IMR-90 (cell line): Measurements from ENCODE around the gene RNU2-63P. TPM values are rescaled to one million over a fixed set of nuclear protein-coding genes. Genes with fewer than 3 reads are reported as not detected.
"Not testable (repeated sequence)": the region's sequence is repeated elsewhere in the genome, so short reads cannot be mapped to it uniquely, and the experiment has no call there.

Experiments used
- ATAC-seq: fragments of 200-7000 bp; cut with Tn5 transposase; 2 replicates; pipeline ENCODE4 v1.9.1; 2020; ENCODE audit warnings: low read depth, mild to moderate bottlenecking, moderate library complexity
- BruUV-seq: library from RNA; stranded (reverse); fragments of 400-500 nt; replicated peaks from 2 replicates; lab custom pipeline; 2021; lab: Mats Ljungman, UMichigan
- CTCF ChIA-PET: fragments of 300-600 bp; formaldehyde crosslinking; extraction: SDS; loops from one replicate; lab custom pipeline; 2021; ENCODE audit warnings: antibody characterized with exemption; lab: Yijun Ruan, JAX
- POLR2A ChIA-PET: fragments of 300-600 bp; sonication (Branson Sonifier 250); formaldehyde crosslinking; loops from one replicate; lab custom pipeline; 2022; ENCODE audit warnings: antibody characterized with exemption; ENCODE audit not compliant: unreplicated experiment; lab: Charles Lee
- DNase-seq: peaks from one replicate; pipeline ENCODE4 v3.0.0; 2013
- H2AFZ ChIP-seq: replicated peaks from 2 replicates; pipeline ENCODE3; 2013; ENCODE audit warnings: low read length, mild to moderate bottlenecking; ENCODE audit not compliant: poor library complexity
- H2AK5ac ChIP-seq: 2 replicates; pipeline ENCODE4 v1.6.1; 2013; ENCODE audit warnings: low read depth, low read length, inconsistent platforms
- H2AK9ac ChIP-seq: replicated peaks from 2 replicates; pipeline ENCODE3; 2013; ENCODE audit warnings: mild to moderate bottlenecking, low read depth, low read length, moderate library complexity; ENCODE audit not compliant: poor library complexity
- H2BK120ac ChIP-seq: 2 replicates; pipeline ENCODE4 v1.6.1; 2013; ENCODE audit warnings: low read depth, low read length, inconsistent platforms
- H2BK15ac ChIP-seq: 3 replicates; pipeline ENCODE4 v1.6.1; 2013; ENCODE audit warnings: low read depth, low read length, inconsistent platforms
- H2BK20ac ChIP-seq: 2 replicates; pipeline ENCODE4 v1.6.1; 2013; ENCODE audit warnings: low read depth, mild to moderate bottlenecking, inconsistent platforms, low read length, moderate library complexity
- H2BK5ac ChIP-seq: 2 replicates; pipeline ENCODE4 v1.6.1; 2013; ENCODE audit warnings: mild to moderate bottlenecking, low read depth, low read length, inconsistent platforms; ENCODE audit not compliant: poor library complexity, severe bottlenecking
- H3K14ac ChIP-seq: replicated peaks from 2 replicates; pipeline ENCODE4 v1.6.1; 2013; ENCODE audit warnings: low read depth, low read length, inconsistent platforms
- H3K18ac ChIP-seq: 2 replicates; pipeline ENCODE4 v1.6.1; 2013; ENCODE audit warnings: low read depth, low read length, control low read depth
- H3K23ac ChIP-seq: 2 replicates; pipeline ENCODE4 v1.6.1; 2013; ENCODE audit warnings: low read depth, low read length, inconsistent platforms
- H3K27ac ChIP-seq: 2 replicates; pipeline ENCODE4 v1.5.1; 2013; ENCODE audit warnings: mild to moderate bottlenecking, control low read depth, low read length; ENCODE audit not compliant: insufficient read depth
- H3K27me3 ChIP-seq: 2 replicates; pipeline ENCODE4 v1.6.1; 2013; ENCODE audit warnings: low read length; ENCODE audit not compliant: control insufficient read depth, insufficient read depth
- H3K36me3 ChIP-seq: 2 replicates; pipeline ENCODE4 v1.6.1; 2013; ENCODE audit warnings: low read length, mixed read lengths; ENCODE audit not compliant: control insufficient read depth, insufficient read depth
- H3K4ac ChIP-seq: 2 replicates; pipeline ENCODE4 v1.6.1; 2013; ENCODE audit warnings: low read depth, low read length, inconsistent platforms
- H3K4me1 ChIP-seq: 2 replicates; pipeline ENCODE4 v1.6.1; 2013; ENCODE audit warnings: low read length, mixed read lengths; ENCODE audit not compliant: control insufficient read depth, insufficient read depth
- H3K4me2 ChIP-seq: 2 replicates; pipeline ENCODE4 v1.6.1; 2013; ENCODE audit warnings: low read depth, mild to moderate bottlenecking, control low read depth, low read length, moderate library complexity
- H3K4me3 ChIP-seq: 2 replicates; pipeline ENCODE4 v1.5.1; 2013; ENCODE audit warnings: low read depth, mild to moderate bottlenecking, control low read depth, low read length, moderate library complexity; ENCODE audit not compliant: insufficient read depth
- H3K56ac ChIP-seq: 2 replicates; pipeline ENCODE4 v1.6.1; 2013; ENCODE audit warnings: low read length, inconsistent platforms; ENCODE audit not compliant: insufficient read depth; ENCODE audit errors: extremely low read depth
- H3K79me1 ChIP-seq, 2 experiments: 2 replicates each; pipeline ENCODE4 v1.6.1; 2013; ENCODE audit warnings: low read length in 2 of 2, inconsistent platforms in 1 of 2, low read depth in 1 of 2
- H3K9ac ChIP-seq: 2 replicates; pipeline ENCODE4 v1.6.1; 2013; ENCODE audit warnings: low read depth, low read length, control low read depth
- H3K9me1 ChIP-seq: 2 replicates; pipeline ENCODE4 v1.6.1; 2013; ENCODE audit warnings: low read length, inconsistent platforms; ENCODE audit not compliant: insufficient read depth
- H3K9me3 ChIP-seq: 2 replicates; pipeline ENCODE4 v1.6.1; 2013; ENCODE audit warnings: low read length; ENCODE audit not compliant: control insufficient read depth, insufficient read depth
- H4K20me1 ChIP-seq: 2 replicates; pipeline ENCODE4 v1.6.1; 2013; ENCODE audit warnings: low read length, inconsistent platforms; ENCODE audit not compliant: insufficient read depth
- H4K5ac ChIP-seq: 2 replicates; pipeline ENCODE4 v1.6.1; 2013; ENCODE audit warnings: mild to moderate bottlenecking, low read depth, low read length, control low read depth
- H4K8ac ChIP-seq, 2 experiments: 2 replicates each; pipeline ENCODE4 v1.6.1; 2013; ENCODE audit warnings: low read depth in 2 of 2, low read length in 2 of 2, control low read depth in 1 of 2, inconsistent platforms in 1 of 2
- H4K91ac ChIP-seq: 2 replicates; pipeline ENCODE4 v1.6.1; 2013; ENCODE audit warnings: low read depth, low read length, inconsistent platforms; ENCODE audit not compliant: insufficient read depth
- WGBS, 2 experiments: methylation state at CpG; one replicate each; pipeline versions ENCODE4 v1.1.5 to v1.1.7; 2013; ENCODE audit warnings: missing lambda C conversion rate in 2 of 2; ENCODE audit not compliant: insufficient read length in 1 of 2; ENCODE audit errors: extremely low coverage in 2 of 2; 5-methylcytosine and 5-hydroxymethylcytosine counted together
- dilution Hi-C: fragments of 300-500 bp; cut with HindIII; formaldehyde crosslinking; loops from one replicate; pipeline ENCODE4 v1.14.3; 2018; ENCODE audit warnings: low sequenced_read_pairs; ENCODE audit not compliant: unreplicated experiment
- in situ Hi-C: fragments of 300-500 bp; cut with MboI; formaldehyde crosslinking; loops from 3 replicates; pipeline ENCODE4 v1.14.3; 2019; ENCODE audit warnings: low sequenced_read_pairs, inconsistent platforms, mixed read lengths
- intact Hi-C: fragments of 100-400 bp; cut with micrococcal nuclease; formaldehyde crosslinking; loops from 2 replicates; pipeline ENCODE4 v1.10.0; 2022
- polyA plus RNA-seq, 3 experiments: library from polyadenylated mRNA; depleted of rRNA; stranded (reverse); fragments of >200 nt; gene quantifications; 2 replicates each; pipeline ENCODE4 v1.2.3, GENCODE V29; 2012; ENCODE audit warnings: low replicate concordance in 1 of 3
- total RNA-seq: library from RNA; depleted of rRNA; stranded (reverse); fragments of >200 nt; gene quantifications from 2 replicates; pipeline ENCODE4 v1.2.3, GENCODE V29; 2012

Gene RNU2-63P
- total and polyA plus RNA-seq, 2 of the 4 experiments (the other 2 are of a cell fraction): under 0.01 TPM; not detected in 1

DNA sequence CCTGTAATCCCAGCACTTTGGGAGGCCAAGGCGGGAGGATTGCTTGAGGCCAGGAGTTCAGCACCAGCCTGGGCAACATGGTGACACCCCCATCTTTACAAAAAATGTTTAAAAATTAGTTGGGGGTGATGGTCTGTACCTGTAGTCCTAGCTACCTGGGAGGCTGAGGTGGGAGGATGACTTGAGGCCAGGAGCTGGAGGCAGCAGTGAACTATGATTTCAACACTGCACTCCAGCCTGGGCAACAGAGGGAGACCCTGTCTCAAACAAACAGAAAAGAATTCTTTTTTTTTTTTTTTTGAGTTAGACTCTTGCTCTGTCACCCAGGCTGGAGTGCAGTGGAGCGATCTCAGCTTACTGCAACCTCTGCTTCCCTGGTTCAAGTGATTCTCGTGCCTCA, 15.9 kb downstream of the RNU2-63P start:
- H3K9me3 ChIP-seq, BruUV-seq, H3K36me3 ChIP-seq, H3K4me3 ChIP-seq, H3K4ac ChIP-seq, dilution Hi-C loops, H3K27me3 ChIP-seq, ATAC-seq, H4K91ac ChIP-seq, H2AK9ac ChIP-seq, H3K23ac ChIP-seq, H3K14ac ChIP-seq, H2BK5ac ChIP-seq, H2AFZ ChIP-seq, H3K79me1 ChIP-seq, H4K20me1 ChIP-seq, H3K4me1 ChIP-seq, intact Hi-C loops, CTCF ChIA-PET, H3K9ac ChIP-seq, DNase-seq, H2BK120ac ChIP-seq, H3K18ac ChIP-seq, H2BK15ac ChIP-seq, H4K5ac ChIP-seq, POLR2A ChIA-PET, H2BK20ac ChIP-seq, H2AK5ac ChIP-seq, H4K8ac ChIP-seq, H3K27ac ChIP-seq, H3K56ac ChIP-seq, H3K4me2 ChIP-seq, H3K9me1 ChIP-seq: not testable (repeated sequence)
- in situ Hi-C loops: loop anchor here (25.0 kb wide), 1 partner anchor 788 kb away; no protein-coding TSS in a partner anchor
- no CpG with 5 or more reads among the region's 3 CpGs for WGBS, 2 experiments
